Measurements from ENCODE around the gene POLH.

GRCh38 chr6:43621078-43621835, 45.3 kb downstream of the POLH start:
- TF ChIP-seq, protein P1, sequence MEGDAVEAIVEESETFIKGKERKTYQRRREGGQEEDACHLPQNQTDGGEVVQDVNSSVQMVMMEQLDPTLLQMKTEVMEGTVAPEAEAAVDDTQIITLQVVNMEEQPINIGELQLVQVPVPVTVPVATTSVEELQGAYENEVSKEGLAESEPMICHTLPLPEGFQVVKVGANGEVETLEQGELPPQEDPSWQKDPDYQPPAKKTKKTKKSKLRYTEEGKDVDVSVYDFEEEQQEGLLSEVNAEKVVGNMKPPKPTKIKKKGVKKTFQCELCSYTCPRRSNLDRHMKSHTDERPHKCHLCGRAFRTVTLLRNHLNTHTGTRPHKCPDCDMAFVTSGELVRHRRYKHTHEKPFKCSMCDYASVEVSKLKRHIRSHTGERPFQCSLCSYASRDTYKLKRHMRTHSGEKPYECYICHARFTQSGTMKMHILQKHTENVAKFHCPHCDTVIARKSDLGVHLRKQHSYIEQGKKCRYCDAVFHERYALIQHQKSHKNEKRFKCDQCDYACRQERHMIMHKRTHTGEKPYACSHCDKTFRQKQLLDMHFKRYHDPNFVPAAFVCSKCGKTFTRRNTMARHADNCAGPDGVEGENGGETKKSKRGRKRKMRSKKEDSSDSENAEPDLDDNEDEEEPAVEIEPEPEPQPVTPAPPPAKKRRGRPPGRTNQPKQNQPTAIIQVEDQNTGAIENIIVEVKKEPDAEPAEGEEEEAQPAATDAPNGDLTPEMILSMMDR (conservative IDR thresholded peaks at IDR 0.05; ENCODE audit: low read depth, low read length), result no peak
- TF ChIP-seq EZH2phosphoT487 (IDR thresholded peaks at IDR 0.05; ENCODE audit: borderline replicate concordance, low read length), result no peak
